Mammary epithelial cell (primary cell): ENCODE results near the gene ACYP2.

ENCODE experiments used
- EZH2 ChIP-seq: IDR thresholded peaks from 2 replicates; pipeline ENCODE4 v1.6.1; 2012; ENCODE audit warnings: low read length, inconsistent platforms, borderline replicate concordance
- TF ChIP-seq, protein P1 (sequence below), 2 donors: IDR thresholded peaks in 1 of 2; conservative IDR thresholded peaks in 1 of 2; 2 replicates each; pipeline ENCODE4 v1.5.1; 2011 to 2012; ENCODE audit warnings: inconsistent platforms in 2 of 2, low read length in 2 of 2, mild to moderate bottlenecking in 2 of 2, control low read depth in 1 of 2, low read depth in 1 of 2; ENCODE audit not compliant: insufficient read depth in 1 of 2; ENCODE audit errors: extremely low read depth in 1 of 2

DNA sequence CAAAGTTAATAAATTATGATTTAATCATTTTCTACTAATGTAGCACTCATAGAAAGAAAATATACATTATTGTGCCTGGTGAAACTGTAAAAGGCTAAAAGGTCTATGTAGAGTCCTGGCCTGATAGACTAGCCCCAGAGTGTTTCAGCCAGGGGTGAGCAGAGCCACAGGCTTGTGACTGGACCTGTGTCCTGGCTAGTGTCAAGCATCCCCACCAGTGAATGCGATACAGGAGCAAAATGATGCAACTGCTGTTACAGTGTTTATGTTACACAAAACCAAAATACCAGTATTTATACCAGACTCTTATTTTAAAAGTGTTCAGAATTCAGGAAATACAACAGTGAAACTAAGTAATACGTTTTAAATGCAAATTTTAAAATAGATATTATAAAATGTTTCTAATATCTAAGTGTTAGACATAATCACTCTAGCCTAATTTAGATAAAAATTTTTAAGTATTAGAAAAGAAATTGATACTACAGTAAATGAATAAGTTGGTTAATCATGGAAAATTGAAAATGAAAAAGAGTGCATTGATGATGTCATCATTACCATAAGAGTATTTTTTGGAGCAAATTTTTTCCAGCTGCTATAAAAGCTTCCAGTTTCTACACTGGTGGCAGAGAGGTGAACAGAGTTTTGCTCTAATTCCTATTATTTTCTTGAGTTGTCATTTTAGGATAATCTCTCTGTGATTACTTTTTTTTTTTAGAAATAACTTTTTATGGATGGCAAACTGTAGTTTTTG, 146.8 kb downstream of the ACYP2 start:
- TF ChIP-seq, protein P1, sequence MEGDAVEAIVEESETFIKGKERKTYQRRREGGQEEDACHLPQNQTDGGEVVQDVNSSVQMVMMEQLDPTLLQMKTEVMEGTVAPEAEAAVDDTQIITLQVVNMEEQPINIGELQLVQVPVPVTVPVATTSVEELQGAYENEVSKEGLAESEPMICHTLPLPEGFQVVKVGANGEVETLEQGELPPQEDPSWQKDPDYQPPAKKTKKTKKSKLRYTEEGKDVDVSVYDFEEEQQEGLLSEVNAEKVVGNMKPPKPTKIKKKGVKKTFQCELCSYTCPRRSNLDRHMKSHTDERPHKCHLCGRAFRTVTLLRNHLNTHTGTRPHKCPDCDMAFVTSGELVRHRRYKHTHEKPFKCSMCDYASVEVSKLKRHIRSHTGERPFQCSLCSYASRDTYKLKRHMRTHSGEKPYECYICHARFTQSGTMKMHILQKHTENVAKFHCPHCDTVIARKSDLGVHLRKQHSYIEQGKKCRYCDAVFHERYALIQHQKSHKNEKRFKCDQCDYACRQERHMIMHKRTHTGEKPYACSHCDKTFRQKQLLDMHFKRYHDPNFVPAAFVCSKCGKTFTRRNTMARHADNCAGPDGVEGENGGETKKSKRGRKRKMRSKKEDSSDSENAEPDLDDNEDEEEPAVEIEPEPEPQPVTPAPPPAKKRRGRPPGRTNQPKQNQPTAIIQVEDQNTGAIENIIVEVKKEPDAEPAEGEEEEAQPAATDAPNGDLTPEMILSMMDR (conservative IDR thresholded peaks at IDR 0.05 in 1 of 2, IDR thresholded peaks at IDR 0.05 in 1 of 2; ENCODE audit: extremely low read depth in 1 of 2, insufficient read depth in 1 of 2, low read depth in 1 of 2, low read length in 2 of 2), result no peak
- no peak for TF ChIP-seq EZH2
